ENCODE measurements around the gene ZNRF3.

DNA sequence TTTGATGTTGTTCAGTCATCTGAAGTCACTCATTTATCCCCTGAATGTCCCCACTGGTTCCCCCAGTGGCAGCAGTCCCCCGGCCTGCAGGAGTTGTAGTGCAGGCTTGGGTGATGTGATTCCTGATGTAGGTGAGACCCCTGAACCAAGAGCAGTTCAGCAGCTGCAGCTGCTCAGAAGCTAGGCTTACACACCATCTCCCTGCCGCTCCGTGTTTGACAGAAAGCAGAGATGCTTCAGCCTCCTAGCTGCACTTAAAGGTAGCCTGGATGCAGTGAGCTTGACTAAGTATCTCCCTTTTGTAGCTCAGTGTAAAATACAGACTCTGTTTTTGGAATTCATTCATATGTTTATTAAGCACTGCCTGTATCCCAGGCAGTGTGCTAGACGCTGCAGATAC lies 130.9 kb downstream of the ZNRF3 start:
- TF ChIP-seq, protein P1, sequence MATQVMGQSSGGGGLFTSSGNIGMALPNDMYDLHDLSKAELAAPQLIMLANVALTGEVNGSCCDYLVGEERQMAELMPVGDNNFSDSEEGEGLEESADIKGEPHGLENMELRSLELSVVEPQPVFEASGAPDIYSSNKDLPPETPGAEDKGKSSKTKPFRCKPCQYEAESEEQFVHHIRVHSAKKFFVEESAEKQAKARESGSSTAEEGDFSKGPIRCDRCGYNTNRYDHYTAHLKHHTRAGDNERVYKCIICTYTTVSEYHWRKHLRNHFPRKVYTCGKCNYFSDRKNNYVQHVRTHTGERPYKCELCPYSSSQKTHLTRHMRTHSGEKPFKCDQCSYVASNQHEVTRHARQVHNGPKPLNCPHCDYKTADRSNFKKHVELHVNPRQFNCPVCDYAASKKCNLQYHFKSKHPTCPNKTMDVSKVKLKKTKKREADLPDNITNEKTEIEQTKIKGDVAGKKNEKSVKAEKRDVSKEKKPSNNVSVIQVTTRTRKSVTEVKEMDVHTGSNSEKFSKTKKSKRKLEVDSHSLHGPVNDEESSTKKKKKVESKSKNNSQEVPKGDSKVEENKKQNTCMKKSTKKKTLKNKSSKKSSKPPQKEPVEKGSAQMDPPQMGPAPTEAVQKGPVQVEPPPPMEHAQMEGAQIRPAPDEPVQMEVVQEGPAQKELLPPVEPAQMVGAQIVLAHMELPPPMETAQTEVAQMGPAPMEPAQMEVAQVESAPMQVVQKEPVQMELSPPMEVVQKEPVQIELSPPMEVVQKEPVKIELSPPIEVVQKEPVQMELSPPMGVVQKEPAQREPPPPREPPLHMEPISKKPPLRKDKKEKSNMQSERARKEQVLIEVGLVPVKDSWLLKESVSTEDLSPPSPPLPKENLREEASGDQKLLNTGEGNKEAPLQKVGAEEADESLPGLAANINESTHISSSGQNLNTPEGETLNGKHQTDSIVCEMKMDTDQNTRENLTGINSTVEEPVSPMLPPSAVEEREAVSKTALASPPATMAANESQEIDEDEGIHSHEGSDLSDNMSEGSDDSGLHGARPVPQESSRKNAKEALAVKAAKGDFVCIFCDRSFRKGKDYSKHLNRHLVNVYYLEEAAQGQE (IDR thresholded peaks at IDR 0.05; ENCODE audit: insufficient read depth in 1 of 2, low read depth in 2 of 2, low read length in 2 of 2) = no peak
- TF ChIP-seq POLR2AphosphoS5 (IDR thresholded peaks at IDR 0.05; ENCODE audit: low read depth, low read length) (no peak), SIN3A (IDR thresholded peaks at IDR 0.05; ENCODE audit: borderline replicate concordance, insufficient read depth, low read length) (no peak)

All from PFSK-1 (cell line).